Islet precursor cell (in vitro differentiated cells): ENCODE results near the gene CDH5.

Experiments
- DNase-seq: peaks from one replicate; pipeline ENCODE4 v3.0.0-alpha.2; 2018

CDH5 gene

DNA sequence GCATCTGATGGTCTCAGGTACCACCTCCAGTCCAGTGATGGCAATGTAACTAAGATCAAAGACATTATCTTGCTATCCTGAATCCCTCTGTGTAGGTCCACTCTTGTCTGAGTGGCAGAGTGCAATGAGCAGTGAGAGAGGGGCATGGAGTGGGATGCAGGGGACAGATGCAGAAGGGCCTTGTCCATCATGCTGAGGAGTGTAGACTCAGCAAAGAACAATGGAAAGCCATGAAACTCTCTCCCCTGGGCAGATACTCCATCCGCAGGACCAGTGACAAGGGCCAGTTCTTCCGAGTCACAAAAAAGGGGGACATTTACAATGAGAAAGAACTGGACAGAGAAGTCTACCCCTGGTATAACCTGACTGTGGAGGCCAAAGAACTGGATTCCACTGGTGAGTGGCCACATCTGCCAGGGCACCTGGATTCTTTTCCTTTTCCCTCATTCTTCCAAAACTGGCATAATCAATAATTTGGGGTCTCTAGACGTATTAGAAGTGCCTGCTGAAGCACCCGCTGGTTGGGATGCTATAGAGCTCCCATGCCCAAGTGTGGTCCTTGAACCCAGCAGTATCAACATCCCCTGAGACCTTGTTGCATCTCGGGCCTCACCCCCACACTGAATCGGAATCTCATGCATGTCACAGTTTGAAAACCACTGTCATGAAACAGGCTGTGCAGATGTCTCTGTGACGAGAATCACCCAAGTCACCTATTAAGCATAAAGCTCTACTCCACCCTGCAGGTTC is 29.5 kb downstream of the CDH5 start:
- peak; percentile 23 for DNase-seq

DNA sequence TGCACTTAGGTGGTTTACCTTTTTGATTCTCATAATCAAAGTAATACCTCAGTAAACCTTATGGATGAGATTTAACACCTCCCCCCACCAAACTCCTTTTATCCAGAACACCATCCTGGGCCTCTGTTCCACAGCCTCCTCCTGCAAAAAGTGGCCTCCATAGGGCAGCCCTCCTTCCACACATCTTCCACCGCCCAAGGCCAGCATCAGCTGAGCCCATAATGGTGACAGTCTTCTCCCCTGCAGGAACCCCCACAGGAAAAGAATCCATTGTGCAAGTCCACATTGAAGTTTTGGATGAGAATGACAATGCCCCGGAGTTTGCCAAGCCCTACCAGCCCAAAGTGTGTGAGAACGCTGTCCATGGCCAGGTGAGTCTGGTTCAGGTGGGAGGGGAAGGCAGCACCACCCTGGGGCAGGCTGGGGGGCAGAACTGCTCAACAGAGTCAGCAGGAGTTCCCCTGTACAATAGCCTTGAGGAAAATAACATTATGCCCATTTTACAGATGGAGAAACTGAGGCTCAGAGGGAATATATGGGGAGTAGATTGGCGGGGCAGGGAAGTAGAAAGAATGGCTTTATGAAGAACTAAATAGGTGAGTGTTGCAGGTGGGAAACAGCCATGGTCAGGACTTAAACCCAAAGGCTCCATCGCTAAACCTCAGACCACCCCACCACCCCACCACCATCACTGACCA is 31.4 kb downstream of the CDH5 start:
- DNase-seq = peak; percentile 20

DNA sequence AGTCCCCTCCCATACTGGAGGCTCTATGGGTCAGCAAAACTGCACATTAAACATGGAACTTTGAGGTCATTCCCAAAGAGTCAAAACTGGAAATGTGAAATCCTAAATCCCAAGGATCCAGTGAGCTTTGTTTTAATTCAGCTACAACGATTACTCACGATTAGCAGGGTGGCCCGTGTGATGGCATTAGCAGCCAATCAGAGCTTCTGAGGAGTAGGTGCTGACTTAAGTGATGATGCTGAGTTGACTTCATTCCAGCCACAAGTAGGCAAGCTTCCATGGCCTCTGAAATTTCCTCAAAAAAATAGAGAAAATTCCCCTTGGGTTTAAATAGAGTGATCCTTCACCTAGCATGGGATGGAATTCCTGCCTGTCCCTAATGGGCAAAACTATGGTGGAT is 32.5 kb downstream of the CDH5 start:
- DNase-seq = no peak

DNA sequence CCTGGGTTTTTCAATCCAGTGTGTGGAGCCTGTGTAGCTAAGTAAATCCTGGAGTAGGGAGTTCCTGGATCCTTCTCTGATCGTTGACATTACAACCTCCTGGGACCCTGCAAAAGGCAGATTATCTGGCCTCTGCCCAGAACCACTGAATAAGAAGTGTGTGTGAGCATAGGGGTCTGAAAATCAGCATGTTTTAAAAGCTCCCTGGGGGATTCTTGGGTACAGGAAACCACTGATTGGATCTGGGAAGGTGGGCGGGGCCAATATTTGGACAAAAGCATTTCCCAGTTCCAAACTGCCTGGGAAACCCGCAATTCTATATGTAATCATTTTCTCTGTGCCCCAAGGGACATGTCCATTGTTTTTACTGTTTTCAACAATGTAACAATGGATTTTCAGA is 33.4 kb downstream of the CDH5 start:
- DNase-seq = peak; percentile 32

DNA sequence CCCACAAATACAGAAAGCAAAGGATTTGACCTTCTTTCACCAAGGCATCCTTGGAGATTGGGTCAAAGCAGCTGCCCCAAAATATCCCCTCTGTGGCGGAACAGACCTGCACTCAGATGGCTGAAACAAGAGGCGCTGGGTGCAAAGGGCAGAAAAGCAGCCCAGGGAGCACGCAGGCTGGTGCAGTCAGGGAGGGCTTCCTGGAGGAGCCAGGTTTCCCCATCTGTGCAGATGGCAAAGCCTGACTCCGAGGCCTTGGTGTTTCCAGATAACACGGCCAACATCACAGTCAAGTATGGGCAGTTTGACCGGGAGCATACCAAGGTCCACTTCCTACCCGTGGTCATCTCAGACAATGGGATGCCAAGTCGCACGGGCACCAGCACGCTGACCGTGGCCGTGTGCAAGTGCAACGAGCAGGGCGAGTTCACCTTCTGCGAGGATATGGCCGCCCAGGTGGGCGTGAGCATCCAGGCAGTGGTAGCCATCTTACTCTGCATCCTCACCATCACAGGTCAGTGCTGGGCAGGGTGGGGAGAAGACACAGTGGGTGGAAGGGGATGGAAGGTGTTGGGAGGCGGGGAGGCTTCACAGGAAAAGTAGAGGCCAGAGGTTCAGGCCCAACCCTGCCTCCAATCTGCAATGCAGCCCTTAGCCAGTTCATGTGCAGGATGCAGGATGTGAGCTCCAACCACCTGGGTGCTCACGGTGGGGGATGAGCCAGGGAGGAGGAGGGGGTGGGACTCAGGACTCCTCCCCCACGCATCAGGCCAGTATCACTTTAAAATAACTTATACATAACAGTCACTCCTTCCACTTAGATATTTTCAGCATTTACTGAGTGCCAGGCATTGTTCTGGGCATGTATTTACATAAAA is 34.3 kb downstream of the CDH5 start:
- peak; percentile 49 for DNase-seq

DNA sequence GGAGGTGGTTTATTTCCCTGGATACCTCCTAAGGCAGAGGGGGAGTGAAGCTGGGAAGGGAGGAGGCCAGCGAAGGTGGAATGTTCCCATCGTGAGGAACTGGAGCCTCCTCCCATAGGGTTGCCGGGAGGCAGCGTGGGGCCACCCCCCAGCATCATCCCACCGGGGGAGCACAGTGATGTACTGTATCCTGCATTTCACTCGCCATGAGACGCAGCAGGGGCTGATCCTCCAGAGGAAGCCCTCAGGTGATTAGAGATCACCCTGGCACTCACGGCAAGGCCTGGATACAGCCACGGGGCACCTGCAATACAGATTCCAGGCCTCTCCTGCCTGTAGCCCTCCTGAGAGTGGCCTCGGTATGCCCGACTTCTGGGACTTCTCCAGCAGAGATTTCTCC is 35.1 kb downstream of the CDH5 start:
- DNase-seq = peak; percentile 32

DNA sequence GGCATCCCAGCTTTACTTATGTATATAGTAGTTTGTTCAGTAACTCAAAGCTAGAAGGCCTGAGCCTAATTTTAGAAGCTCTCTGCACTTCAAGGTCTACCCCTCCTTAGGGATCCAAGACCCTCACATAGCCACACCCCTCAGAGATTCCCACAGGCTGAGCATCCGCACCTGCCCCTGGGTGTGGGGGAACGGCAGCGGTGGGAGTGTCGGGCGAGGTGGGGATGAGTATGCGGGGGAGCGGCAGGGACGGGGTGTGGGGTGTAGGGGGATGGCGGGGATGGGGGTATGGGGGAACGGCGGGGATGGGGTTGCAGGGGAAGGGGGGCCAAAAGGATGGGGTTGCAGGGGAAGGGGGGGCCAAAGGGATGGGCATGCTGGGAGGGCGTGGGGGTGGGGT is 35.7 kb downstream of the CDH5 start:
- DNase-seq = peak; percentile 12

DNA sequence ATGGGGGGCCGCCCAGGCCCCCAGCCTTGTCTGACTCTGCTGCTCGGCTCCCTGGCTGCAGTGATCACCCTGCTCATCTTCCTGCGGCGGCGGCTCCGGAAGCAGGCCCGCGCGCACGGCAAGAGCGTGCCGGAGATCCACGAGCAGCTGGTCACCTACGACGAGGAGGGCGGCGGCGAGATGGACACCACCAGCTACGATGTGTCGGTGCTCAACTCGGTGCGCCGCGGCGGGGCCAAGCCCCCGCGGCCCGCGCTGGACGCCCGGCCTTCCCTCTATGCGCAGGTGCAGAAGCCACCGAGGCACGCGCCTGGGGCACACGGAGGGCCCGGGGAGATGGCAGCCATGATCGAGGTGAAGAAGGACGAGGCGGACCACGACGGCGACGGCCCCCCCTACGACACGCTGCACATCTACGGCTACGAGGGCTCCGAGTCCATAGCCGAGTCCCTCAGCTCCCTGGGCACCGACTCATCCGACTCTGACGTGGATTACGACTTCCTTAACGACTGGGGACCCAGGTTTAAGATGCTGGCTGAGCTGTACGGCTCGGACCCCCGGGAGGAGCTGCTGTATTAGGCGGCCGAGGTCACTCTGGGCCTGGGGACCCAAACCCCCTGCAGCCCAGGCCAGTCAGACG is 36.2 kb downstream of the CDH5 start:
- DNase-seq = peak; percentile 50

DNA sequence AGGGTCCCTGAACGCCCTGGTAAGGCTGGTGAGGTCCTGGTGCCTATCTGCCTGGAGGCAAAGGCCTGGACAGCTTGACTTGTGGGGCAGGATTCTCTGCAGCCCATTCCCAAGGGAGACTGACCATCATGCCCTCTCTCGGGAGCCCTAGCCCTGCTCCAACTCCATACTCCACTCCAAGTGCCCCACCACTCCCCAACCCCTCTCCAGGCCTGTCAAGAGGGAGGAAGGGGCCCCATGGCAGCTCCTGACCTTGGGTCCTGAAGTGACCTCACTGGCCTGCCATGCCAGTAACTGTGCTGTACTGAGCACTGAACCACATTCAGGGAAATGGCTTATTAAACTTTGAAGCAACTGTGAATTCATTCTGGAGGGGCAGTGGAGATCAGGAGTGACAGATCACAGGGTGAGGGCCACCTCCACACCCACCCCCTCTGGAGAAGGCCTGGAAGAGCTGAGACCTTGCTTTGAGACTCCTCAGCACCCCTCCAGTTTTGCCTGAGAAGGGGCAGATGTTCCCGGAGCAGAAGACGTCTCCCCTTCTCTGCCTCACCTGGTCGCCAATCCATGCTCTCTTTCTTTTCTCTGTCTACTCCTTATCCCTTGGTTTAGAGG is 37.1 kb downstream of the CDH5 start:
- DNase-seq = peak; percentile 51

DNA sequence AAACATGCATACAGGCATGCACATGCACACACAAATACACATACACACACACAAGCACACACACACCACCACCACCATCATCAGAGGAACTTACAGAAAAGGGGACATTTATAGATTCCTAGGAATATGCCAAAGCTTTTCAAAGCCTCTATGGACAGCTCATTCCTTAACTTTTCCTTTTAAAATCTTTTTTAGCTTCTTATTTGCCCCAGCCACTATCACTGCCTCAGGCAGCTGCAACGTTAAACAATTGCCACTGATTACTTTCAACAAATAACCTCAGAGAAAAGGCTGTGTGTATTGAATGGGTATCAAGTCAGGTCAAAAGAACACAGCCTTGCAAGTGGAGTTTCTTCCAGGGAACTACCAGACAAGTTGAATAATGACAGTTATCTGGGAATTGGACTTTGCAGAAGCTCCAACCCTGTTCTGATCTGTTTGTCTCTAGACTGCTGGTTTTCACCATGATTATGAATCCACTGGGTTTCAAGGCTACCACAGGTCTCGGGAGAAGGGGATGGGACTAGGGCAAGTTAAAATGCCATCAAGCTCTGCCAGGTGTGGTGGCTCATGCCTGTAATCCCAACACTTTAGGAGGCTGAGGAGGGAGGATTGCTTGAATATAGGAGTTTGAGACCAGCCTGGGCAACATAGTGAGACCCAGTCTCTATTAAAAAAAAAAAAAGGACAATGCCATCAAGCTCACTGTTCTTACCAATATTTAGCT is 38.7 kb downstream of the CDH5 start:
- DNase-seq = peak; percentile 4

DNA sequence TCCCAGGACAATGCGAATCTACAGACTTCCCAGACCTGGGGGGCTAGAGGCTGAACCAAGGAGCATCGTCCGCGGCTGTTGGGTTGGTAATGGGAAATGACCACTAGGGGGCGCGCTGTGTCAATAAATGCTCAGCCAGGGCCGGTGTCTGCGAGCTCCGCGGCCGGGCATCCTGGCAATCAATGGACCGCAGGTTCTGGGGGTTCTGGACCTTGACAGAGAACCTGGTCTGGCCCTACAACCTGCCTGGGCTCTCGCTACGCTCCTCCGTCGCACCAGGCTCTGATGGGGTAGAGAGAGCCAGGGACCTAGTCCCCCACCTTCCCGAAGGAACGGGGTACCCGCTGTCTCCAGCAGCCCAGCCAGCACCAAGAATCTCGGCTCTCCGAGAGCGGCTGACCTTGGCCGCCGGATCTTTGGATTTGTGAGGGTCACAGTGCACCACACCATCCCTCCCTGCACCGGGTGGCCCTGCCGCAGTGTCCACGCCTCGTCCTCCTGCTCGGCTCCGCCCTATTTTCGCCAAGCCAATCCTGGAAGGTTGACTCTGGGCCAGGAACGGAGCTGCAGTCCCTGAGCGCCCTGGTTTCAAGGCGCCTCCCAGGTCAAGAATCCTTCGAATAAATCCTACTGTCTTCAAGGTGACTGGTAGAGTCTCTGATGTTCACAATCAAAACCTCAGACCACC is 40.2 kb downstream of the CDH5 start:
- peak; percentile 91 for DNase-seq

DNA sequence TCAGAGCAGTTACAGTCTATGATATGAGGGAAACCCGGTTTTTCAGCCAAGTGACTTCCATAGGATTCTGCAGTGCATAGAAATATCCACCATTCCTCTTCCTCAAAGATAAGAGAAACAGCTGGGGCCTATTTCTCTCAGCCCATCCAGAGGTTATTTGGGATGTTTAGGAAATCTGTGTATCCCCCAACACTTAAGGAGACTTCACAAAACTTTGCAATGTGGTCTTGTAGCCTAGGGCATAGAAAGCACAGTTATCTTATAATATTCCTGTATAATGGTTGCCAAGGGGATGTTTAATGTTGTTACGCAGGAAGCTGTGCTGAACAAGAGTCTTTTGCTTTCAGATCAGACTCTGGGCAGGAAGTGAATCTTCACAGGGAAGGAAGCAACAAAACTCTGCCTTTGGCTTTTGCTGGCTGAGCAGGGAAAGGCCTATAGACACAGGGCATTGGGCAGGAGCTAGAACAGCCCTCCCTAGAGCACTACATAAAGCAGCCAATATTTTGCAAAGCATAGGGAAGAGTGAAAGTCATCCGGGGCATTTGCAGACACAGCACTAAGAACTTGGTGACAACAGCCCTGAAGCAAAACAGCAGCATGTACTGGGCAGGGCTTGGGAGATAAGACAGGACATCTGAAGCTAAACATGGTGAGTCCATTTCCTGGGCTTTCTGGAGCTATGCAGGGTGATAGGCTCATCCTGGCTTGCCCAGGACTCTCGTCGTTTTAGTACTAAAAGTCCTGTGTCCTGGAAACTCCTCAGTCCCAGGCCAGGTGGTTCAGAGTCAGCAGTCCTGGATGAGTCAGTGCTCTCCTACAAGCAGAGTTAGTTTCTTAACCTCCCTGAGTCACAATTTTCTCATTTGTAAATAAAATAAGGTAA is 41.9 kb downstream of the CDH5 start:
- DNase-seq = peak; percentile 93

DNA sequence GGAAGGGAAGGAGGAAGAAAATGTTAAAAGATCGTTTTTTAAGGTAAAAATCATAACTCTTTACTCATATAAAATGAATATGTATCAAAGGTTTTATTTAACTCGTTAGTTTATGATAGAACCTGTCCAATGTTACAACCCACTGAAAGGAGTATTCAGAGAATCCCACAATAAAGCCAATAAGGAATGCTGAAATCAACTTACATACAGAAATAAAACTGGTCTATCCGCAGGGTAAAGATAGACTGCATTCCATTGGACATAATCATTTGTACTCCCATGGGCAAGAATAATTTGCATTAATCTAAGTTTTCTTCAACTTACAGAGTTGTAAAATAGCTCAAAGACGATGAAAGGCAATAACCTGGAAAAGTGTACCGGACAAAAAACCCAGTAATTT is 42.7 kb downstream of the CDH5 start:
- no peak for DNase-seq

DNA sequence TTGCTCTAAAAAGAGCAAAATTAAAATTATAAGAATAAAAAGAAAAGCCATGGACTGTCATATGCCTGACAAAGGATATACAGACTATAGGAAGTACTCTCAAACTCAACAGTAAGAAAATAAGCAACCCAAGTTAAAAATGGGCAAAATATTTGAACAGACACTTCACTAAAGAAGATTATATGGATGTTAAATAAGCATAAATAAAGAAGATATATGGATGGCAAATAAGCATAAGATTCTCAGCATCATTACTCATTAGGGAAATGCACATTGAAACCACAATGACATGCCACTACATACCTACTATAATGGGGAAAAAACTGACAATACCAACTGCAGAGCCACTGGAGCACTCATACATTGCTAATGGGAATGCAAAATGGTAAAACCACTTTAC is 45.7 kb downstream of the CDH5 start:
- DNase-seq = no peak

DNA sequence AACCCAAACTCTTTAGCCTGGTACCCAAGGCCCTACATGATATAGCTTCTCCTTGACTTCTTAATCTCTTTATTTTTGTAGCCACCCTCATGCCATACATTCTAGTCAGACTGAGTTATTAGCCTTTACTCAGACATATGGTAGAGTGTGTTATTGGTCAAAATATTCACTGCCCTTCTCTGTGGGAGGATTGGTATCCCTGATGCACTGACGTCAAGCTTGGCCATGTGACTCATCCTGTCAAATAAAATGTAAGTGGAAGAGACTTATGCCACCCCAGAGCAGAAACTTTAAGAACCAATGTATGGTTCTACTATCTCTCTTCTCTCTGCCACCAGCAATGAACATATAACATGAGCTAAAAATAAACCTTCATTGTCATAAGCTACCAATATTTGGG is 48.4 kb downstream of the CDH5 start:
- DNase-seq = no peak

DNA sequence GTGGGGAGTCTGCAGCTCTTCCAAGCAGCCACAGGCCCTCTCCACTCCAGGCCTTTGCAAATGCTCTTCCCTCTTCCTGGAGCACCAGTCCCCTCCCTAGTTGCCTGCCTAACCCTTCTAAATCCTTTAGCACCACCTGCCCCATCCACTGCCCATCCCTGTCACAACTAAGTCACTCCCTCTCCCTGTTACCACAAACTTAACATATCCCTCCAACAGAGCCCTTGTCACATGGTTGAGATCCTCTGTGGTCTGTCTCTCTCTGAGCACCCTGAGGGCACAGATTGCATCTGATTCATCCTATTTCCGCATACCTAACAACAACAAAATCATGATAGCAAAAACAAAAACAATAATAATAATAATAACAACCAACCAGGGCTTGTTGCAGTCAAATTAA is 49.6 kb downstream of the CDH5 start:
- DNase-seq = peak; percentile 53

DNA sequence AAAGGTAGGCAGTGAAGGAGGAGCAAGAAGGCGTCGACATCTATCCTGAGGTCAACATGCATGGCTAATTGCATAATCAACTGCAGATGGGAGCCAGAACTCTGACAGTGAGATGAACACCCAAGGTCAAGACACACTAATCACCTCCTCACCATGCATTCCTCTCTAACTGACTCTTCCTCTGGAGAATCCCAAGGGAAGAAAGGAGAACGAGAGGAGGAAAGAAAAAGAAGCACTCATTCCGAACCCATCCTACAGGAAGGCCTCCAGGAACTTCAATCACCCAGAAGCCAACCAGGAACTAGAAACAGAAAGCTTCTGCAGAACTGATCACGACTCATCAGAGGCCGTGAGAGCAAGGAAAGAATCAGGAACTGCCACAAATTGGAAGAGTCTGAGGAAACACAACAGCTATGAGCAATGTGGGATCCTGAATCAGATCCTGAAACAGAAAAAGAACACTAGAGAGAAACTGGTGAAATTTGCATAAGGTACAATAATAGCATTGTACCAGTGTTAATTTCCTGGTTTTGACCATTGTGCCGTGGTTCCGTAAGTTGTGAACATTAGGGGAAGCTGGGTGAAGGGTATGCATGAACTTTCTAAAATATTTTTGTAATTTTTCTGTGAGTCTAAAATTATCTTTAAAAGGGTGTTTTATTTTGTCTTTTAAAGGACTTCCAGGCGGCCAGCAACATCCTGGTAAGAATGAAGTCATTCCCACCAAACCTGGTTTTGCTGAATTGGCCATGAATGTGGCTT is 50.6 kb downstream of the CDH5 start:
- DNase-seq = peak; percentile 54

DNA sequence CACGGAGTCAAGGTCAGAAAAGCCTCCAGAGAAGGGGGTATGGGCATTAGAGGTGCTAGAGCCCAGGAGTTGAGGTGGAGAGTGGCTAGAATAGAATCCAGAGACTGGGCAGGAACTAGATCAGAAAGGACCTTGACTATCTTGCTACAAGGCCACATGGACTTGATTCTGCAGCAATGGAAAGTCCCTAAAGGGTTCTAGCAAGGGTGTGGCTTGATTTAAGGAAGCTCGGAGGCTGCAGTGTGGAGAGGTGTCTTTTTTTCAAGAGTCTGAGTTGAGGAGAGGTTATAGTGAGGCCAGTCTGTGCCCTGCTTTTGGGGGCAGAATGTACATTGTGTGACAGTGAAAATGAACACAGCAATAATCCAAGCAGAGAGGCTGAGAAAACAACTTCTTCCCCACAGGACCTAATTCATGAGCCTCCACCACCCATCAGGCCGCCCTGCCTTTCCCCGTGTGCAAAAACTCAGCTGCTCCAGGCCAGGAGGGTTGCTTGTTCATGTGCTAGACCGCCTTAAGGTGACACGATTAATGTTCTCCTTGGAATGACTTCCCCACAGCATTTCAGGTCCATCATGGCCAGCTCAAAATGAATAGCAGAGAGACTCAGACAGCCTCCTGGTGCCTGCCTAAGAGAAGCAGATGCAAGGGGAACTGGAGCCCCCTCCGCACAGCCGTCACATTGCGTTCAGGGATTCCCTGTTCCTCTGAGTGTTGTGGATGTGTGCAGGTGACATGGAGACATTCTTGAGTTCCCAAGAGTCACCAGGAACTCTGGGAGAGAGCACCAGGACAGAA is 51.9 kb downstream of the CDH5 start:
- peak; percentile 33 for DNase-seq

DNA sequence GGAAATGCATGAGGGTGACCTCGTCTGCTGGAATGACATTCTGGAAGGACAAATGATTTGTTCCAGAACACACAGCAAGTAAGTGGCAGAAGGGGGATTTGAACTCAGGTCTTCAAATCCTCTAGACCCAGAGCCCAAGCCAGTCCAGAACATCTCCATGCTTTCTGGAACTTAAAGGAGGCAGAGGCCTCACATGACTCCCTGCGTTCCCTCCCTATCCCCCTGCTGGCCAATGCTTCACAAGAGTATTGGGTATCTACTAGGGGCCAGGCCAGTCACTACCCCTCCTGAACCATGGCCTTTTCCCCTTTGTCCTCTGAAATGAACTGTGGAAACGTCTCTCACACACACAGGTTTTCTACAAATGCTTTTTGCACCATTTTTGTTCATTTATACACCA is 53.0 kb downstream of the CDH5 start:
- DNase-seq = peak; percentile 53
